ENCODE data around the gene JMJD4. TPM values are rescaled to one million over a fixed set of nuclear protein-coding genes. Genes with fewer than 3 reads are reported as not detected.

JMJD4 gene
- total and polyA plus RNA-seq, 12 donors, result 8.6 to 57.5 (median 27.5) TPM

- no peak for TF ChIP-seq POLR2A (IDR thresholded peaks at IDR 0.05)
- TF ChIP-seq CTCF (IDR thresholded peaks at IDR 0.05), result no peak
- Histone ChIP-seq H3K9me3 (replicated peaks in 1 of 3) (no peaks in the 10 kb centered on the region), H3K27me3 (no peaks in the 10 kb centered on the region), H3K27ac (no peak overlapping the region), H3K4me1 (replicated peaks in 1 of 2) (no peaks in the 10 kb centered on the region), H3K4me3 (no peak overlapping the region), H3K36me3 (replicated peaks in 1 of 2) (peaks cover 0 to 6% of the 10 kb centered on the region in 2 donors)
- intact Hi-C loops (cut with DNase I), result no loop called here
- peak in 4 of 7 donors; percentile 12 to 44 (median 22) for DNase-seq
- 73 to 89% (median 77%) methylated on average over 13 to 23 of the region's 23 CpGs for WGBS, 4 donors
These were observed 45.3 kb upstream of the JMJD4 start for GRCh38 chr1:227780101-227781044.

- WGBS, 4 donors, result 89 to 96% (median 95%) methylated on average over 7 of the region's 7 CpGs
- H3K27me3 ChIP-seq, result no peaks in the 10 kb centered on the region
- H3K4me3 ChIP-seq, result no peak overlapping the region
- H3K9me3 ChIP-seq (replicated peaks in 1 of 3), result no peaks in the 10 kb centered on the region
- intact Hi-C loops (cut with DNase I), result no loop called here
- H3K36me3 ChIP-seq (replicated peaks in 1 of 2), result peaks cover 0 to 6% of the 10 kb centered on the region in 2 donors
- no peaks in the 10 kb centered on the region for H3K4me1 ChIP-seq (replicated peaks in 1 of 2)
- TF ChIP-seq CTCF (IDR thresholded peaks at IDR 0.05) (no peak), POLR2A (IDR thresholded peaks at IDR 0.05) (no peak)
- peak in 3 of 7 donors; percentile 6 to 34 (median 9) for DNase-seq
- no peak overlapping the region for H3K27ac ChIP-seq
These were observed 44.6 kb upstream of the JMJD4 start for GRCh38 chr1:227779685-227780084.

GRCh38 chr1:227779021-227779441 lies 43.9 kb upstream of the JMJD4 start:
- Histone ChIP-seq H3K4me3 (no peak overlapping the region), H3K9me3 (replicated peaks in 1 of 3) (no peaks in the 10 kb centered on the region), H3K27ac (peak overlapping the region in 2 of 5 donors; percentile 45 to 54), H3K36me3 (replicated peaks in 1 of 2) (peaks cover 0 to 6% of the 10 kb centered on the region in 2 donors), H3K27me3 (no peaks in the 10 kb centered on the region), H3K4me1 (replicated peaks in 1 of 2) (no peaks in the 10 kb centered on the region)
- intact Hi-C loops (cut with DNase I), result no loop called here
- TF ChIP-seq CTCF (IDR thresholded peaks at IDR 0.05) (no peak), POLR2A (IDR thresholded peaks at IDR 0.05) (no peak)
- peak in 2 of 7 donors; percentile 19 to 42 for DNase-seq
- 88 to 100% (median 91%) methylated on average over 3 to 10 of the region's 10 CpGs for WGBS, 4 donors

GRCh38 chr1:227778401-227778947 lies 43.4 kb upstream of the JMJD4 start:
- intact Hi-C loops (cut with DNase I), result no loop called here
- WGBS, 4 donors, result 70 to 84% (median 76%) methylated on average over 8 of the region's 8 CpGs
- H3K27ac ChIP-seq, result peak overlapping the region in 2 of 5 donors; percentile 45 to 54
- no peak for TF ChIP-seq POLR2A (IDR thresholded peaks at IDR 0.05)
- no peak for TF ChIP-seq CTCF (IDR thresholded peaks at IDR 0.05)
- H3K27me3 ChIP-seq, result no peaks in the 10 kb centered on the region
- no peak overlapping the region for H3K4me3 ChIP-seq
- peaks cover 0 to 6% of the 10 kb centered on the region in 2 donors for H3K36me3 ChIP-seq (replicated peaks in 1 of 2)
- H3K4me1 ChIP-seq (replicated peaks in 1 of 2), result no peaks in the 10 kb centered on the region
- DNase-seq, result peak; percentile 24 to 70 (median 51)
- no peaks in the 10 kb centered on the region for H3K9me3 ChIP-seq (replicated peaks in 1 of 3)

All from adrenal gland (tissue), 12 donors.